GM19463 (cell line): ENCODE measurements around the gene ARHGEF37.
A peak's percentile ranks its signal among the peaks of the same experiment; 100 is the strongest.
"Not testable (repeated sequence)": the region's sequence is repeated elsewhere in the genome, so short reads cannot be mapped to it uniquely, and the experiment has no call there.

ENCODE experiments used
- ATAC-seq: cut with Tn5 transposase; IDR thresholded peaks from one replicate; pipeline ENCODE4 v1.9.1; 2021; ENCODE audit warnings: mild to moderate bottlenecking, moderate library complexity; ENCODE audit not compliant: unreplicated experiment

Gene ARHGEF37

GRCh38 chr5:149667084-149667828 lies 86.0 kb downstream of the ARHGEF37 start:
- no peak for ATAC-seq

GRCh38 chr5:149667829-149668330 lies 86.6 kb downstream of the ARHGEF37 start:
- ATAC-seq, result no peak

- ATAC-seq, result not testable (repeated sequence)
These were observed 88.0 kb downstream of the ARHGEF37 start for GRCh38 chr5:149669273-149669672.

- ATAC-seq, result no peak
These were observed 90.2 kb downstream of the ARHGEF37 start for GRCh38 chr5:149671544-149671943.

- ATAC-seq, result no peak
These were observed 91.6 kb downstream of the ARHGEF37 start for GRCh38 chr5:149672701-149673476.

- peak; percentile 58 for ATAC-seq
These were observed 93.4 kb downstream of the ARHGEF37 start for GRCh38 chr5:149674686-149675085.

- no peak for ATAC-seq
These were observed 94.4 kb downstream of the ARHGEF37 start for GRCh38 chr5:149675610-149676201.

- ATAC-seq, result no peak
These were observed 96.4 kb downstream of the ARHGEF37 start for GRCh38 chr5:149677731-149678130.

GRCh38 chr5:149679876-149680809 lies 98.8 kb downstream of the ARHGEF37 start:
- ATAC-seq, result peak; percentile 29

GRCh38 chr5:149680810-149681221 lies 99.5 kb downstream of the ARHGEF37 start:
- peak; percentile 97 for ATAC-seq

GRCh38 chr5:149681252-149681651 lies 100.0 kb downstream of the ARHGEF37 start:
- ATAC-seq, result no peak

- ATAC-seq, result no peak
These were observed 100.6 kb downstream of the ARHGEF37 start for GRCh38 chr5:149681922-149682321.

GRCh38 chr5:149682532-149683075 lies 101.3 kb downstream of the ARHGEF37 start:
- no peak for ATAC-seq

GRCh38 chr5:149683964-149684363 lies 102.7 kb downstream of the ARHGEF37 start:
- ATAC-seq, result no peak

GRCh38 chr5:149684371-149684770 lies 103.1 kb downstream of the ARHGEF37 start:
- no peak for ATAC-seq
